Measurements from ENCODE around the gene SNN. TPM values are rescaled to one million over a fixed set of nuclear protein-coding genes. Genes with fewer than 3 reads are reported as not detected.

SNN gene
- total and polyA plus RNA-seq, 9 of the 15 experiments (the other 6 are each of a cell fraction or from before 2014, with no cell fraction given): 0.07 to 2.9 (median 1.9) TPM

- TF ChIP-seq, protein P1, sequence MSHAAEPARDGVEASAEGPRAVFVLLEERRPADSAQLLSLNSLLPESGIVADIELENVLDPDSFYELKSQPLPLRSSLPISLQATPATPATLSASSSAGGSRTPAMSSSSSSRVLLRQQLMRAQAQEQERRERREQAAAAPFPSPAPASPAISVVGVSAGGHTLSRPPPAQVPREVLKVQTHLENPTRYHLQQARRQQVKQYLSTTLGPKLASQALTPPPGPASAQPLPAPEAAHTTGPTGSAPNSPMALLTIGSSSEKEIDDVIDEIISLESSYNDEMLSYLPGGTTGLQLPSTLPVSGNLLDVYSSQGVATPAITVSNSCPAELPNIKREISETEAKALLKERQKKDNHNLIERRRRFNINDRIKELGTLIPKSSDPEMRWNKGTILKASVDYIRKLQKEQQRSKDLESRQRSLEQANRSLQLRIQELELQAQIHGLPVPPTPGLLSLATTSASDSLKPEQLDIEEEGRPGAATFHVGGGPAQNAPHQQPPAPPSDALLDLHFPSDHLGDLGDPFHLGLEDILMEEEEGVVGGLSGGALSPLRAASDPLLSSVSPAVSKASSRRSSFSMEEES (CRISPR knock-in tag; IDR thresholded peaks at IDR 0.05): no peak
- TF ChIP-seq HDAC2 (IDR thresholded peaks at IDR 0.05) (peak; percentile 54; the same call in 1 of the 2 replicates), FOXP1 (CRISPR knock-in tag; IDR thresholded peaks at IDR 0.05) (no peak), RNF2 (IDR thresholded peaks at IDR 0.05) (0 out of 2 replicates have a peak, but pooled peaks have one; percentile 35), ZSCAN32 (CRISPR knock-in tag; IDR thresholded peaks at IDR 0.05) (peak; percentile 35; the same call in 1 of the 2 replicates), THAP12 (CRISPR knock-in tag; IDR thresholded peaks at IDR 0.05) (no peak), SP2 (IDR thresholded peaks at IDR 0.05; ENCODE audit: extremely low read depth, low read depth, low read length, poor library complexity, severe bottlenecking) (no peak), ZNF197 (CRISPR knock-in tag; IDR thresholded peaks at IDR 0.05; ENCODE audit: low read depth) (peak; percentile 19; the same call in 1 of the 2 replicates), POLR2AphosphoS5 (IDR thresholded peaks at IDR 0.05; ENCODE audit: control insufficient read depth, insufficient read depth, low read depth, low read length) (no peak), RFX7 (CRISPR knock-in tag; IDR thresholded peaks at IDR 0.05) (no peak), GABPB2 (CRISPR knock-in tag; conservative IDR thresholded peaks at IDR 0.05) (no peak), TEAD1 (CRISPR knock-in tag; IDR thresholded peaks at IDR 0.05) (no peak), ETV5 (CRISPR knock-in tag; IDR thresholded peaks at IDR 0.05; ENCODE audit: low read depth) (no peak), SRSF9 (IDR thresholded peaks at IDR 0.05; ENCODE audit: borderline replicate concordance, low read depth, low read length) (no peak), USF2 (CRISPR knock-in tag; IDR thresholded peaks at IDR 0.05) (no peak), PURB (CRISPR knock-in tag; IDR thresholded peaks at IDR 0.05; ENCODE audit: low read depth) (no peak), GATA2 (CRISPR knock-in tag; IDR thresholded peaks at IDR 0.05) (no peak), CBFA2T3 (IDR thresholded peaks at IDR 0.05) (peak; percentile 49), TCF15 (CRISPR knock-in tag; IDR thresholded peaks at IDR 0.05) (no peak)
- TF ChIP-seq, protein P2, sequence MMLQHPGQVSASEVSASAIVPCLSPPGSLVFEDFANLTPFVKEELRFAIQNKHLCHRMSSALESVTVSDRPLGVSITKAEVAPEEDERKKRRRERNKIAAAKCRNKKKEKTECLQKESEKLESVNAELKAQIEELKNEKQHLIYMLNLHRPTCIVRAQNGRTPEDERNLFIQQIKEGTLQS (IDR thresholded peaks at IDR 0.05): peak; percentile 98
- TF ChIP-seq, protein P2 (CRISPR knock-in tag; conservative IDR thresholded peaks at IDR 0.05): no peak
- TF ChIP-seq, protein P3, sequence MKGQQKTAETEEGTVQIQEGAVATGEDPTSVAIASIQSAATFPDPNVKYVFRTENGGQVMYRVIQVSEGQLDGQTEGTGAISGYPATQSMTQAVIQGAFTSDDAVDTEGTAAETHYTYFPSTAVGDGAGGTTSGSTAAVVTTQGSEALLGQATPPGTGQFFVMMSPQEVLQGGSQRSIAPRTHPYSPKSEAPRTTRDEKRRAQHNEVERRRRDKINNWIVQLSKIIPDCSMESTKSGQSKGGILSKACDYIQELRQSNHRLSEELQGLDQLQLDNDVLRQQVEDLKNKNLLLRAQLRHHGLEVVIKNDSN (CRISPR knock-in tag; IDR thresholded peaks at IDR 0.05): no peak
Observed at GRCh38 chr16:11627822-11628457, 40.3 kb upstream of the SNN start (continued).

Measured in K562 (cell line).